GM06990 (cell line): ENCODE data around the gene PPM1D.

Source experiments
- DNase-seq: peaks from one replicate; pipeline ENCODE4 v3.0.0-alpha.2; 2011; ENCODE audit not compliant: insufficient read length; ENCODE audit errors: extremely low read depth
- H3K27me3 ChIP-seq: replicated peaks from 2 replicates; pipeline ENCODE4 v1.6.0; 2011; ENCODE audit warnings: low read length; ENCODE audit not compliant: control insufficient read depth, insufficient read depth
- H3K36me3 ChIP-seq: 2 replicates; pipeline ENCODE4 v1.5.1; 2011; ENCODE audit warnings: low read length; ENCODE audit not compliant: control insufficient read depth, insufficient read depth
- H3K4me3 ChIP-seq: replicated peaks from 2 replicates; pipeline ENCODE4 v1.5.1; 2011; ENCODE audit warnings: low read depth, mild to moderate bottlenecking, control low read depth, low read length
- TF ChIP-seq, protein P1 (sequence below): IDR thresholded peaks from 2 replicates; pipeline ENCODE4 v1.5.1; 2011; ENCODE audit warnings: low read length, control low read depth, mild to moderate bottlenecking, inconsistent platforms; ENCODE audit not compliant: insufficient read depth, poor library complexity, severe bottlenecking

The PPM1D gene

DNA sequence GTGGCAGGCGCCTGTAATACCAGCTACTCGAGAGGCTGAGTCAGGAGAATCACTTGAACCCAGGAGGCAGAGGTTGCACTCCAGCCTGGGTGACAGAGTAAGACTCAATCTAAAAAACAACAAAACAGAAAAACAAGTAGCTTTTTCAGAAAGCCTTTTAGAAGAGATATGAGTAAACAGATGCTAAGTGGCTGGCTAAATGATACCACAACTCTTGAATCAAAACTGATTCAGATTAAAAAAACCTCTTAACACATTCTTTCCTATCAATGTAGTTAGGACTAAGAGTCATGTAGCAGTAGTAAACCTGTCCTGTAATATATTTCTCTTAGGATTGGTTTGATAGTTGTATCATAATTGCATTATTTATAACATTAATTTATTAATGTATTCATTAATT is 23.0 kb downstream of the PPM1D start:
- no peak overlapping the region for H3K4me3 ChIP-seq
- TF ChIP-seq, protein P1, sequence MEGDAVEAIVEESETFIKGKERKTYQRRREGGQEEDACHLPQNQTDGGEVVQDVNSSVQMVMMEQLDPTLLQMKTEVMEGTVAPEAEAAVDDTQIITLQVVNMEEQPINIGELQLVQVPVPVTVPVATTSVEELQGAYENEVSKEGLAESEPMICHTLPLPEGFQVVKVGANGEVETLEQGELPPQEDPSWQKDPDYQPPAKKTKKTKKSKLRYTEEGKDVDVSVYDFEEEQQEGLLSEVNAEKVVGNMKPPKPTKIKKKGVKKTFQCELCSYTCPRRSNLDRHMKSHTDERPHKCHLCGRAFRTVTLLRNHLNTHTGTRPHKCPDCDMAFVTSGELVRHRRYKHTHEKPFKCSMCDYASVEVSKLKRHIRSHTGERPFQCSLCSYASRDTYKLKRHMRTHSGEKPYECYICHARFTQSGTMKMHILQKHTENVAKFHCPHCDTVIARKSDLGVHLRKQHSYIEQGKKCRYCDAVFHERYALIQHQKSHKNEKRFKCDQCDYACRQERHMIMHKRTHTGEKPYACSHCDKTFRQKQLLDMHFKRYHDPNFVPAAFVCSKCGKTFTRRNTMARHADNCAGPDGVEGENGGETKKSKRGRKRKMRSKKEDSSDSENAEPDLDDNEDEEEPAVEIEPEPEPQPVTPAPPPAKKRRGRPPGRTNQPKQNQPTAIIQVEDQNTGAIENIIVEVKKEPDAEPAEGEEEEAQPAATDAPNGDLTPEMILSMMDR: no peak

DNA sequence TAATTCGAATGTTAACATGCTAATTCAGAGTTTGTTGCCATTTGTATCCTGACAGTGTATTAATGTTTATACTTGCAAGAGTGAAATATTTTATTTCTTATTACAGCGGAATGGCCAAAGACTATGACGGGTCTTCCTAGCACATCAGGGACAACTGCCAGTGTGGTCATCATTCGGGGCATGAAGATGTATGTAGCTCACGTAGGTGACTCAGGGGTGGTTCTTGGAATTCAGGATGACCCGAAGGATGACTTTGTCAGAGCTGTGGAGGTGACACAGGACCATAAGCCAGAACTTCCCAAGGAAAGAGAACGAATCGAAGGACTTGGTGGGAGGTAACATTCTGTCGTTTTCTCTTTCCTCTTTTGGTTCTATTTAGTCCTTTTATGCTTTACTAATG is 23.4 kb downstream of the PPM1D start:
- no peaks in the 10 kb centered on the region for H3K27me3 ChIP-seq
- DNase-seq: no peak
- H3K36me3 ChIP-seq: no peaks in the 10 kb centered on the region; the same call in 1 of the 2 replicates
- no peak overlapping the region for H3K4me3 ChIP-seq
- TF ChIP-seq, protein P1: no peak

More for the DNA sequence above, 23.0 kb downstream of the PPM1D start:
- Histone ChIP-seq H3K27me3 (no peaks in the 10 kb centered on the region), H3K36me3 (no peaks in the 10 kb centered on the region; the same call in 1 of the 2 replicates)
- DNase-seq: no peak

DNA sequence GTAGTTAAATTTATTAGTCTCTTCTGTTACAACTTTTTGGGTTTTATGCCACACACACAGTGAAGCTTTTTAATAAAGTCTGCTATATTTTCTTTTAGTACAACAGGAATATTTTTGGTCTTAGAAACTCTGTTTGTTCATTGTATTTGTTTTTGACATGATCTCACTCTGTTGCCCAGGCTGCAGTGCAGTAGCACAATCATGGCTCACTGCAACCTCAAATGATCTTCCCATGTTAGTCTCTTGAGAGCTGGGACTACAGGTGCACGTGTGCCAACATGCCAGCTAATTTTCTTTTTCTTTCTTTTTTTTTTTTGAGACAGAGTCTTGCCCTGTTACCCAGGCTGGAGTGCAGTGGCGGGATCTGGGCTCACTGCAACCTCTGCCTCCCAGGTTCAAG is 27.1 kb downstream of the PPM1D start:
- H3K36me3 ChIP-seq: peaks cover 2% of the 10 kb centered on the region
- DNase-seq: no peak
- TF ChIP-seq, protein P1: no peak
- H3K27me3 ChIP-seq: no peaks in the 10 kb centered on the region
- no peak overlapping the region for H3K4me3 ChIP-seq

DNA sequence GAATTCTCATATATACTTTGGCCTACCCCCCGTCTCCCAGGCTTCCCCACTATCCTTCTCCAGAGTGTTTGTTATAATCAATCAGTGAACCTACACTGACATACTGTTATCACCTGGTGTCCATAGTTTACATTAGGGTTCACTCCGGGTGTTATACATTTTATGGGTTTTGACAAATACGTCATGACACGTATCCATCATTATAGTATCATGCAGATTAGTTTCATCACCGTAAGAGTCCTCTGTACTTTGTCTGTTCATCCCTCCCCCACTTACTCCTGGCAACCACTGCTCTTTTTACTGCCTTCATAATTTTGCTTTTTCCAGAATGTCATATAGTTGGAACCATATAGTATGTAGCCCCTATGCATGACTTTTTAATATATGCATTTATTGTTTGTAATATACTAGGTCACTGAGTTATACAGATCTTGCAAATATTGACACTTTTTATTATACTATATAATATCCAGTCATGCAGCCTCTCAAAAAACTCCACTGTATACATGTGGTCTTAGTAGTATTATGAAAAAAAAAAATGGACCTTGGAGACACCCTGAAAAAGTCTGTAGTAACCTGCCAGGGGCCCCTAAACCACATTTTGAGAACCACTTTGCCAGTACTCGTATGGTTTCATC is 28.4 kb downstream of the PPM1D start:
- no peak for DNase-seq
- H3K4me3 ChIP-seq: no peak overlapping the region
- TF ChIP-seq, protein P1: no peak
- H3K36me3 ChIP-seq: peaks cover 4% of the 10 kb centered on the region
- H3K27me3 ChIP-seq: no peaks in the 10 kb centered on the region

DNA sequence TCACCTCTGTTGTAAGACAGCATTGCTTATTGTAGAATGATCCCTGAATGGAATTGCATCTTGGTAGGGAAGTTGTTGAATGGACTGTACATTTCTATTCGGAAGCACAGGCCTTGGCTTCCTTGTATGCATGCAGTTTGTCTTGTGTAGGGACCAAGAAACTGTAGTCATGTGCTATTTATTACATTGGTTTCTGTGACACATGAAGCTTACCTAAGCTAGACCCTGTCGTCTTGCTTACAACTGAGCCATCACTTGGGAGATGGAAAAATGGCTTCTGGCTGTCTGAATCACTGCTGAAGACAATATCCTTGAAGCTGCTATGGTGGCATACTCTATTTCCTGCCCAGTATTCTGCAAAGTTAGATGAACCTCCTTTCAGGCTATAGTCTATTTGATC is 29.1 kb downstream of the PPM1D start:
- Histone ChIP-seq H3K4me3 (no peak overlapping the region), H3K27me3 (no peaks in the 10 kb centered on the region), H3K36me3 (peaks cover 4% of the 10 kb centered on the region)
- TF ChIP-seq, protein P1: no peak
- DNase-seq: no peak

DNA sequence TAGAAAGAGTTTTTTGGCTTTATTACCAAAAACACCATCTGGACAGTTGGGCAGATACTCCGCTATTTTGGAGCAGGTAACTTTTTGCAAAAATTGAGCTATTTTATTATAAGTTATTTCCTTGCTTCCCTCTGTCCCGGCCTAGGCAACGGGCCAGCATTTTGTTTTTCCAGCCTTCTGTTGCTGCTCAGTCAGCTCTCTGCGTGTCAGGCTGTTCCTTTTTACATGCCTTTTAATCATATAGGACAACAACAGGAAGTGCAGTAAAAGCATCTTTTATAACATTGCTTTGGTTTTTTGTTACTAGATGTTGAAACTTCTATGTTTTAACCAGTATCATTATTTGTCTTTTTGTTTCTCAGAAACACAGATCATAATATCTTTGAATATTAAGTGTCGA is 30.4 kb downstream of the PPM1D start:
- TF ChIP-seq, protein P1: no peak
- no peak for DNase-seq
- peaks cover 4% of the 10 kb centered on the region for H3K36me3 ChIP-seq
- no peaks in the 10 kb centered on the region for H3K27me3 ChIP-seq
- no peak overlapping the region for H3K4me3 ChIP-seq
